Caco-2 (cell line): Measurements from ENCODE around the gene BRD7. TPM values are rescaled to one million over a fixed set of nuclear protein-coding genes. Genes with fewer than 3 reads are reported as not detected.

Experiments
- BruUV-seq: library from RNA; stranded (reverse); fragments of 400-500 nt; replicated peaks from 2 replicates; lab custom pipeline; 2021; lab: Mats Ljungman, UMichigan
- CTCF ChIA-PET: fragments of 300-600 bp; sonication (Branson Sonifier 250); formaldehyde crosslinking; loops from one replicate; lab custom pipeline; 2022; ENCODE audit warnings: antibody characterized with exemption; lab: Charles Lee
- POLR2A ChIA-PET: fragments of 300-600 bp; sonication (Branson Sonifier 250); formaldehyde crosslinking; loops from one replicate; lab custom pipeline; 2022; ENCODE audit warnings: antibody characterized with exemption; lab: Charles Lee
- DNase-seq, 2 experiments: peaks; one replicate each; pipeline versions ENCODE4 v3.0.0 to v3.0.0-alpha.2; 2020 to 2022
- H3K27me3 ChIP-seq: replicated peaks from 2 replicates; pipeline ENCODE4 v1.6.0; 2011; ENCODE audit warnings: low read length; ENCODE audit not compliant: control insufficient read depth, insufficient read depth
- H3K36me3 ChIP-seq: 2 replicates; pipeline ENCODE4 v1.5.1; 2011; ENCODE audit warnings: low read length; ENCODE audit not compliant: control insufficient read depth, insufficient read depth
- H3K4me1 ChIP-seq: fragments of 250-450 bp; sonication (Bioruptor Pico); 2 replicates; pipeline ENCODE4 v1.5.1; 2020; ENCODE audit warnings: mild to moderate bottlenecking
- H3K4me3 ChIP-seq: 2 replicates; pipeline ENCODE4 v1.5.1; 2011; ENCODE audit warnings: low read depth, mild to moderate bottlenecking, control low read depth, low read length
- H3K9me3 ChIP-seq: fragments of 250-450 bp; sonication (Bioruptor Pico); 2 replicates; pipeline ENCODE4 v1.5.1; 2020; ENCODE audit warnings: mild to moderate bottlenecking, moderate library complexity
- H3K27ac Mint-ChIP-seq: one replicate; pipeline ENCODE4 v1.8.0; 2022; ENCODE audit warnings: mixed read lengths; ENCODE audit not compliant: unreplicated experiment
- H3K27me3 Mint-ChIP-seq: one replicate; pipeline ENCODE4 v1.8.0; 2022; ENCODE audit warnings: mixed read lengths; ENCODE audit not compliant: insufficient read depth, unreplicated experiment
- H3K36me3 Mint-ChIP-seq: one replicate; pipeline ENCODE4 v1.8.0; 2022; ENCODE audit warnings: mild to moderate bottlenecking, mixed read lengths; ENCODE audit not compliant: insufficient read depth, unreplicated experiment
- H3K4me1 Mint-ChIP-seq: one replicate; pipeline ENCODE4 v1.8.0; 2022; ENCODE audit warnings: low read depth, mixed read lengths; ENCODE audit not compliant: unreplicated experiment
- H3K4me3 Mint-ChIP-seq: one replicate; pipeline ENCODE4 v1.8.0; 2022; ENCODE audit warnings: mild to moderate bottlenecking, moderate library complexity, mixed read lengths; ENCODE audit not compliant: unreplicated experiment
- H3K9me3 Mint-ChIP-seq: one replicate; pipeline ENCODE4 v1.8.0; 2022; ENCODE audit warnings: mixed read lengths; ENCODE audit not compliant: unreplicated experiment
- CTCF ChIP-seq, 2 experiments: fragments of 200-600 bp in 1 of 2; IDR thresholded peaks; 1 replicate in 1 of 2; 2 replicates in 1 of 2; pipeline versions ENCODE4 v1.5.1 to v1.8.0; 2011 to 2022; ENCODE audit warnings: antibody characterized with exemption in 1 of 2, control low read depth in 1 of 2, inconsistent platforms in 1 of 2, low read depth in 1 of 2, low read length in 1 of 2, mild to moderate bottlenecking in 1 of 2, moderate library complexity in 1 of 2; ENCODE audit not compliant: insufficient read depth in 1 of 2, severe bottlenecking in 1 of 2, unreplicated experiment in 1 of 2
- intact Hi-C: fragments of 100-400 bp; cut with micrococcal nuclease; formaldehyde crosslinking; loops from one replicate; pipeline ENCODE4 v1.10.0; 2022; ENCODE audit not compliant: unreplicated experiment
- total RNA-seq: library from RNA; stranded (reverse); gene quantifications from 2 replicates; pipeline ENCODE4 v1.2.3, GENCODE V29; 2022

BRD7 gene
- total RNA-seq, 1 experiment from 2014 or later: 170 TPM

- H3K27ac Mint-ChIP-seq: no peak overlapping the region
- BruUV-seq: no TSS peak
- intact Hi-C loops: loop anchor here (2.0 to 10.0 kb wide), 3 partner anchors 299 to 421 kb away; partner anchors contain the start of genes CNEP1R1 and CYLD
These were observed 45.3 kb downstream of the BRD7 start for GRCh38 chr16:50323335-50324011.

GRCh38 chr16:50322333-50322732, 46.5 kb downstream of the BRD7 start:
- Histone ChIP-seq H3K36me3 (no peaks in the 10 kb centered on the region; the same call in none of the 2 replicates), H3K27me3 (no peaks in the 10 kb centered on the region), H3K9me3 (no peaks in the 10 kb centered on the region), H3K4me1 (peaks cover 13% of the 10 kb centered on the region), H3K4me3 (no peak overlapping the region)
- H3K27ac Mint-ChIP-seq: no peak overlapping the region
- BruUV-seq: no TSS peak
- H3K36me3 Mint-ChIP-seq: peaks cover 87% of the 10 kb centered on the region
- intact Hi-C loops: loop anchor here (2.0 to 10.0 kb wide), 3 partner anchors 298 to 422 kb away; partner anchors contain the start of genes CNEP1R1 and CYLD
- H3K4me3 Mint-ChIP-seq: no peak overlapping the region
- ChIA-PET POLR2A (no interaction called here), CTCF (interaction anchor here (1.0 kb wide), 1 partner anchor 484 kb away, joined by 3 read pairs; no protein-coding TSS in a partner anchor)
- TF ChIP-seq CTCF (IDR thresholded peaks at IDR 0.05; ENCODE audit: insufficient read depth in 1 of 2, low read depth in 1 of 2, low read length in 1 of 2, severe bottlenecking in 1 of 2, unreplicated experiment in 1 of 2): no peak
- peaks cover 17% of the 10 kb centered on the region for H3K4me1 Mint-ChIP-seq
- no peak for DNase-seq
- no peaks in the 10 kb centered on the region for H3K27me3 Mint-ChIP-seq
- no peaks in the 10 kb centered on the region for H3K9me3 Mint-ChIP-seq

More at GRCh38 chr16:50323335-50324011, 45.3 kb downstream of the BRD7 start:
- ChIA-PET POLR2A (no interaction called here), CTCF (interaction anchor here (1.0 kb wide), 1 partner anchor 483 kb away, joined by 3 read pairs; no protein-coding TSS in a partner anchor)
- Mint-ChIP-seq H3K9me3 (no peaks in the 10 kb centered on the region), H3K36me3 (peaks cover 83% of the 10 kb centered on the region), H3K4me1 (peaks cover 17% of the 10 kb centered on the region), H3K27me3 (no peaks in the 10 kb centered on the region), H3K4me3 (no peak overlapping the region)
- Histone ChIP-seq H3K27me3 (no peaks in the 10 kb centered on the region), H3K4me1 (peaks cover 9% of the 10 kb centered on the region), H3K9me3 (no peaks in the 10 kb centered on the region), H3K36me3 (no peaks in the 10 kb centered on the region; the same call in none of the 2 replicates), H3K4me3 (no peak overlapping the region)
- DNase-seq: no peak
- peak; percentile 39 to 45 for TF ChIP-seq CTCF (IDR thresholded peaks at IDR 0.05; ENCODE audit: insufficient read depth in 1 of 2, low read depth in 1 of 2, low read length in 1 of 2, severe bottlenecking in 1 of 2, unreplicated experiment in 1 of 2)

GRCh38 chr16:50320310-50320709, 48.5 kb downstream of the BRD7 start:
- no TSS peak for BruUV-seq

More at GRCh38 chr16:50320310-50320709, 48.5 kb downstream of the BRD7 start:
- Histone ChIP-seq H3K36me3 (peaks cover 4% of the 10 kb centered on the region), H3K4me1 (peaks cover 13% of the 10 kb centered on the region), H3K27me3 (no peaks in the 10 kb centered on the region), H3K9me3 (no peaks in the 10 kb centered on the region), H3K4me3 (no peak overlapping the region)
- Mint-ChIP-seq H3K27ac (no peak overlapping the region), H3K4me1 (peaks cover 22% of the 10 kb centered on the region), H3K9me3 (no peaks in the 10 kb centered on the region), H3K27me3 (no peaks in the 10 kb centered on the region), H3K36me3 (peaks cover 93% of the 10 kb centered on the region), H3K4me3 (no peak overlapping the region)
- no peak for TF ChIP-seq CTCF (IDR thresholded peaks at IDR 0.05; ENCODE audit: insufficient read depth in 1 of 2, low read depth in 1 of 2, low read length in 1 of 2, severe bottlenecking in 1 of 2, unreplicated experiment in 1 of 2)
- intact Hi-C loops: loop anchor here (10.0 kb wide), 2 partner anchors 296 to 424 kb away; partner anchors contain the start of genes CNEP1R1 and CYLD
- POLR2A ChIA-PET: no interaction called here
- DNase-seq: no peak
- CTCF ChIA-PET: no interaction called here
